GM21786 (cell line): Measurements from ENCODE around the gene COL9A1.

Experiments used
- ATAC-seq: cut with Tn5 transposase; IDR thresholded peaks from one replicate; pipeline ENCODE4 v1.9.1; 2021; ENCODE audit not compliant: unreplicated experiment

COL9A1 gene

GRCh38 chr6:70289299-70289698 lies 13.6 kb downstream of the COL9A1 start:
- no peak for ATAC-seq

- no peak for ATAC-seq
Observed at GRCh38 chr6:70286905-70287304, 16.0 kb downstream of the COL9A1 start.

GRCh38 chr6:70285201-70285600 lies 17.7 kb downstream of the COL9A1 start:
- ATAC-seq, result no peak

- ATAC-seq, result no peak
Observed at GRCh38 chr6:70282919-70283461, 19.9 kb downstream of the COL9A1 start.

GRCh38 chr6:70282312-70282918 lies 20.5 kb downstream of the COL9A1 start:
- no peak for ATAC-seq

- no peak for ATAC-seq
Observed at GRCh38 chr6:70281923-70282311, 21.0 kb downstream of the COL9A1 start.

GRCh38 chr6:70280400-70280853 lies 22.5 kb downstream of the COL9A1 start:
- no peak for ATAC-seq

GRCh38 chr6:70277470-70277869 lies 25.4 kb downstream of the COL9A1 start:
- no peak for ATAC-seq

- ATAC-seq, result no peak
Observed at GRCh38 chr6:70274338-70274737, 28.5 kb downstream of the COL9A1 start.

GRCh38 chr6:70272071-70272470 lies 30.8 kb downstream of the COL9A1 start:
- no peak for ATAC-seq

- no peak for ATAC-seq
Observed at GRCh38 chr6:70270287-70271005, 32.4 kb downstream of the COL9A1 start.

- ATAC-seq, result no peak
Observed at GRCh38 chr6:70266142-70266541, 36.7 kb downstream of the COL9A1 start.

GRCh38 chr6:70264306-70264705 lies 38.6 kb downstream of the COL9A1 start:
- no peak for ATAC-seq

GRCh38 chr6:70258483-70258882 lies 44.4 kb downstream of the COL9A1 start:
- ATAC-seq, result no peak

- no peak for ATAC-seq
Observed at GRCh38 chr6:70257768-70258273, 45.1 kb downstream of the COL9A1 start.

GRCh38 chr6:70254784-70255183 lies 48.1 kb downstream of the COL9A1 start:
- no peak for ATAC-seq

GRCh38 chr6:70253923-70254322 lies 49.0 kb downstream of the COL9A1 start:
- no peak for ATAC-seq

- ATAC-seq, result no peak
Observed at GRCh38 chr6:70252604-70253003, 50.3 kb downstream of the COL9A1 start.

GRCh38 chr6:70246118-70246517 lies 56.8 kb downstream of the COL9A1 start:
- ATAC-seq, result no peak

GRCh38 chr6:70241991-70242420 lies 60.9 kb downstream of the COL9A1 start:
- ATAC-seq, result no peak

- no peak for ATAC-seq
Observed at GRCh38 chr6:70241031-70241430, 61.9 kb downstream of the COL9A1 start.

- ATAC-seq, result no peak
Observed at GRCh38 chr6:70236343-70236742, 66.5 kb downstream of the COL9A1 start.
